Smooth muscle cell (in vitro differentiated cells): ENCODE measurements around the gene ZCCHC8. TPM values are rescaled to one million over a fixed set of nuclear protein-coding genes. Genes with fewer than 3 reads are reported as not detected.

Experiments
- DNase-seq: peaks from one replicate; lab custom pipeline; 2025; ENCODE audit not compliant: unreplicated experiment; lab: John Stamatoyannopoulos, UW
- H2AFZ ChIP-seq: fragments of 200-600 bp; sonication (generic); 2 replicates; pipeline ENCODE4 v1.6.0; 2016; ENCODE audit warnings: antibody characterized with exemption, low read depth, mild to moderate bottlenecking
- H3F3A ChIP-seq: fragments of 200-600 bp; sonication (generic); 2 replicates; pipeline ENCODE4 v1.6.0; 2017; ENCODE audit warnings: antibody characterized with exemption, low read depth
- H3K27ac ChIP-seq: fragments of 200-600 bp; sonication (generic); 2 replicates; pipeline ENCODE4 v1.5.1; 2016; ENCODE audit warnings: low read depth, mild to moderate bottlenecking
- H3K27me3 ChIP-seq: fragments of 200-600 bp; sonication (generic); 2 replicates; pipeline ENCODE4 v1.6.1; 2016; ENCODE audit warnings: low read depth, mild to moderate bottlenecking
- H3K36me3 ChIP-seq: fragments of 200-600 bp; sonication (generic); 2 replicates; pipeline ENCODE4 v1.5.1; 2016; ENCODE audit warnings: low read depth
- H3K4me1 ChIP-seq: fragments of 200-600 bp; sonication (generic); 2 replicates; pipeline ENCODE4 v1.5.1; 2016; ENCODE audit warnings: low read depth
- H3K4me2 ChIP-seq: fragments of 200-600 bp; sonication (generic); 2 replicates; pipeline ENCODE4 v1.6.0; 2016; ENCODE audit warnings: mild to moderate bottlenecking
- H3K4me3 ChIP-seq: fragments of 200-600 bp; sonication (generic); 2 replicates; pipeline ENCODE4 v1.5.1; 2016; ENCODE audit warnings: mild to moderate bottlenecking
- H3K79me2 ChIP-seq: fragments of 200-600 bp; sonication (generic); 2 replicates; pipeline ENCODE4 v1.6.0; 2016; ENCODE audit warnings: low read depth, mild to moderate bottlenecking
- H3K9ac ChIP-seq: fragments of 200-600 bp; sonication (generic); 2 replicates; pipeline ENCODE4 v1.6.0; 2016; ENCODE audit warnings: low read depth
- H3K9me3 ChIP-seq: fragments of 200-600 bp; sonication (generic); replicated peaks from 2 replicates; pipeline ENCODE4 v1.5.1; 2016; ENCODE audit warnings: low read depth
- H4K20me1 ChIP-seq: fragments of 200-600 bp; sonication (generic); 2 replicates; pipeline ENCODE4 v1.6.0; 2016; ENCODE audit warnings: low read depth
- WGBS: methylation state at CpG from one replicate; pipeline ENCODE4 v1.1.7; 2016; ENCODE audit warnings: low lambda C conversion rate; 5-methylcytosine and 5-hydroxymethylcytosine counted together
- polyA plus RNA-seq: library from polyadenylated mRNA; unstranded; fragments of >200 nt; fragmentation: Nextera tagmentation; extraction: Ambion mirVana; gene quantifications from 2 replicates; pipeline ENCODE4 v1.2.1, GENCODE V29; 2016
- total RNA-seq: library from RNA; depleted of rRNA; stranded (reverse); fragments of >200 nt; gene quantifications from 2 replicates; pipeline ENCODE4 v1.2.3, GENCODE V29; 2014
- TF ChIP-seq, protein P1 (sequence below): fragments of 200-600 bp; sonication (generic); IDR thresholded peaks from 2 replicates; pipeline ENCODE4 v1.5.1; 2017; ENCODE audit warnings: borderline replicate concordance, mild to moderate bottlenecking, antibody characterized with exemption; ENCODE audit not compliant: insufficient read depth, poor library complexity, severe bottlenecking

Gene ZCCHC8
- total and polyA plus RNA-seq, 2 experiments from 2014 or later, result 8.8 to 20.6 TPM

DNA sequence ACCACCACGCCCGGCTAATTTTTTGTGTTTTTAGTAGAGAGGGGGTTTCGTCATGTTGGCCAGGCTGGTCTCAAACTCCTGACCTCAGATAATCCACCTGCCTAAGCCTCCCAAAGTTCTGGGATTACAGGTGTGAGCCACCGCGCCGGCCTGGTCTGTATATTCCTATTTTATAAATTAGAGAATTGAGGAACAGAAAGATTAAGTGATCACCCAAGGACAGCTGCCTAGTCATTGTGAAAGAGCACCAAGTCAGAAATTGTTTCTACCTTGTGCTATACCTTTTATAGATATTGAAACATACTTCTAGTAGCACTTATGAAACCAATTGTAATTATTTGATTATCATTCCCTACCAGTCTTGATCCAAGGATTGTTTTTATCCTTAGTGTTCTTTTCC lies 28.3 kb upstream of the ZCCHC8 start:
- no peak overlapping the region for H3K9ac ChIP-seq
- H3K27ac ChIP-seq, result no peak overlapping the region
- WGBS, result 96% methylated on average over 6 of the region's 6 CpGs
- peaks cover 21% of the 10 kb centered on the region for H4K20me1 ChIP-seq
- peaks cover 55% of the 10 kb centered on the region for H3K79me2 ChIP-seq
- no peak overlapping the region for H2AFZ ChIP-seq
- H3K36me3 ChIP-seq, result no peaks in the 10 kb centered on the region
- no peak for DNase-seq
- peaks cover 22% of the 10 kb centered on the region for H3K4me1 ChIP-seq
- H3K9me3 ChIP-seq, result no peaks in the 10 kb centered on the region
- TF ChIP-seq, protein P1, sequence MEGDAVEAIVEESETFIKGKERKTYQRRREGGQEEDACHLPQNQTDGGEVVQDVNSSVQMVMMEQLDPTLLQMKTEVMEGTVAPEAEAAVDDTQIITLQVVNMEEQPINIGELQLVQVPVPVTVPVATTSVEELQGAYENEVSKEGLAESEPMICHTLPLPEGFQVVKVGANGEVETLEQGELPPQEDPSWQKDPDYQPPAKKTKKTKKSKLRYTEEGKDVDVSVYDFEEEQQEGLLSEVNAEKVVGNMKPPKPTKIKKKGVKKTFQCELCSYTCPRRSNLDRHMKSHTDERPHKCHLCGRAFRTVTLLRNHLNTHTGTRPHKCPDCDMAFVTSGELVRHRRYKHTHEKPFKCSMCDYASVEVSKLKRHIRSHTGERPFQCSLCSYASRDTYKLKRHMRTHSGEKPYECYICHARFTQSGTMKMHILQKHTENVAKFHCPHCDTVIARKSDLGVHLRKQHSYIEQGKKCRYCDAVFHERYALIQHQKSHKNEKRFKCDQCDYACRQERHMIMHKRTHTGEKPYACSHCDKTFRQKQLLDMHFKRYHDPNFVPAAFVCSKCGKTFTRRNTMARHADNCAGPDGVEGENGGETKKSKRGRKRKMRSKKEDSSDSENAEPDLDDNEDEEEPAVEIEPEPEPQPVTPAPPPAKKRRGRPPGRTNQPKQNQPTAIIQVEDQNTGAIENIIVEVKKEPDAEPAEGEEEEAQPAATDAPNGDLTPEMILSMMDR, result no peak
- no peak overlapping the region for H3K4me3 ChIP-seq
- no peak overlapping the region for H3K4me2 ChIP-seq
- no peaks in the 10 kb centered on the region for H3K27me3 ChIP-seq
- peaks cover 8% of the 10 kb centered on the region for H3F3A ChIP-seq

GRCh38 chr12:122528582-122528981 lies 27.9 kb upstream of the ZCCHC8 start:
- no peak overlapping the region for H3K4me2 ChIP-seq
- H3K79me2 ChIP-seq, result peaks cover 59% of the 10 kb centered on the region
- H3K27me3 ChIP-seq, result no peaks in the 10 kb centered on the region
- peak overlapping the region; percentile 92 for H3K4me3 ChIP-seq
- peaks cover 25% of the 10 kb centered on the region for H4K20me1 ChIP-seq
- H3F3A ChIP-seq, result peaks cover 8% of the 10 kb centered on the region
- no peaks in the 10 kb centered on the region for H3K9me3 ChIP-seq
- H3K27ac ChIP-seq, result no peak overlapping the region
- no peak for DNase-seq
- H3K9ac ChIP-seq, result no peak overlapping the region
- 97% methylated on average over 7 of the region's 7 CpGs for WGBS
- no peak overlapping the region for H2AFZ ChIP-seq
- H3K36me3 ChIP-seq, result no peaks in the 10 kb centered on the region
- peaks cover 26% of the 10 kb centered on the region for H3K4me1 ChIP-seq
- TF ChIP-seq, protein P1, result no peak

GRCh38 chr12:122527478-122527944 lies 26.8 kb upstream of the ZCCHC8 start:
- H3K4me1 ChIP-seq, result peaks cover 36% of the 10 kb centered on the region
- H3K4me3 ChIP-seq, result peak overlapping the region; percentile 92
- 2% methylated on average over 21 of the region's 21 CpGs for WGBS
- H2AFZ ChIP-seq, result peak overlapping the region; percentile 96
- peak overlapping the region; percentile 91 for H3K4me2 ChIP-seq
- H3K9ac ChIP-seq, result peak overlapping the region; percentile 68
- no peaks in the 10 kb centered on the region for H3K27me3 ChIP-seq
- DNase-seq, result no peak
- TF ChIP-seq, protein P1, result no peak
- peak overlapping the region; percentile 62 for H3K27ac ChIP-seq
- peaks cover 35% of the 10 kb centered on the region for H4K20me1 ChIP-seq
- H3F3A ChIP-seq, result peaks cover 15% of the 10 kb centered on the region
- H3K36me3 ChIP-seq, result no peaks in the 10 kb centered on the region
- no peaks in the 10 kb centered on the region for H3K9me3 ChIP-seq
- peaks cover 70% of the 10 kb centered on the region for H3K79me2 ChIP-seq
